HG03025 (cell line): Measurements from ENCODE around the gene FKRP.

Experiments
- ATAC-seq: cut with Tn5 transposase; IDR thresholded peaks from one replicate; pipeline ENCODE4 v1.9.1; 2021; ENCODE audit warnings: mild to moderate bottlenecking, moderate library complexity; ENCODE audit not compliant: unreplicated experiment, low FRiP score

Gene FKRP

GRCh38 chr19:46731007-46731501 is 14.8 kb upstream of the FKRP start:
- no peak for ATAC-seq

DNA sequence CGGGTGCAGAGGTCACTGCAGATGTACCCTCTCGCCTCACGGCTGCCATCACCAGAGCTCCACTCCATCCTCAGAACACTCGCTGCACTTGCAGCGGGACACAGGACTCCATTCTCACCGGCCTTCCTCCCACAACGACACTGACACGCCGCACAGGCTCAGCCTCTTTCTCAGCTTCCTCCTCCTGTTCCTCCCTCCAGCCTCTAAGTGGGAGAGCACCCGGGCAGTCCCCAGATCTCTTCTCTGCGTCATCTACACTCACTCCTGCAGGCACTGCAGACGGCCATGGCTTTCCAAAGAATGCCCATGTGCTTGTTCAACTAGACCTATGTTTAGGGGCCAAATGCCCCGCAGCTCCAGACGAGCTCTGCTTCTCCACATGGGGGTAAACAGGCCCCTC is 14.3 kb upstream of the FKRP start:
- no peak for ATAC-seq

- ATAC-seq = no peak
Observed at GRCh38 chr19:46732172-46732938, 13.5 kb upstream of the FKRP start.

DNA sequence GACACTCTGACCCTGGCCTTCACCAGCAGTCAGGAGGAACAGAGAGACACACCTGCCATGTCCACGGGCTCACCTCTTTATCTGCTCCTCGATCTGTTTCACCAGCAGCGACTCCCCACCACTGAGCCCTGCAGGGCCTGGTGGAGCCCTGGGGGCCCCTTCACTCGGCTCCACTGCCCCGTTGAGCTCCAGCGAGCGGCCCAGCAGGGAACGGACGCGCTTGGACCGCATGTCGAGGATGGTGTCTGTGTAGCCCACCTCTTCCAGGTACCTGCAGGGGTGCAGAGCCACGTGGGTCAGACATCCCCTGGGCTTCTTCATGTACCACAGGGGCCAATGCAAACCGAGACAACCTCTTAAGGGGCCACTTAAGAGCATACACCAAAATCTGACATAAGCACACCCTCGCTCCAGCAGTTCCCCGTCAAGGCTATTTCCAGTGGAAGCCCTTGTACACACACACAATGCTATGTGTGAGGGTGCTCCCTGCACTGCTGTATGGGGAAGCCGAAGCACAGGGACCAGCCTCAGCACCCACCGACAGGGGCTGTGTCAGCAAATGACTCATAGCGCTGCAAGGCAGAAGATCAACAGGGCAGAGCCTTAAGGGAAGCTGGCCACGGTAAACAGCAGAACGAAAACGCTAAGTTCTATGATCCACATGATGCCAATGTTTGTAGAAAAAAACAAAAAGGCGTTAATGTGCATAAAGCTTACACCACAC is 12.7 kb upstream of the FKRP start:
- ATAC-seq = no peak

GRCh38 chr19:46733690-46734292 is 12.1 kb upstream of the FKRP start:
- no peak for ATAC-seq

GRCh38 chr19:46736531-46737297 is 9.1 kb upstream of the FKRP start:
- ATAC-seq = no peak

DNA sequence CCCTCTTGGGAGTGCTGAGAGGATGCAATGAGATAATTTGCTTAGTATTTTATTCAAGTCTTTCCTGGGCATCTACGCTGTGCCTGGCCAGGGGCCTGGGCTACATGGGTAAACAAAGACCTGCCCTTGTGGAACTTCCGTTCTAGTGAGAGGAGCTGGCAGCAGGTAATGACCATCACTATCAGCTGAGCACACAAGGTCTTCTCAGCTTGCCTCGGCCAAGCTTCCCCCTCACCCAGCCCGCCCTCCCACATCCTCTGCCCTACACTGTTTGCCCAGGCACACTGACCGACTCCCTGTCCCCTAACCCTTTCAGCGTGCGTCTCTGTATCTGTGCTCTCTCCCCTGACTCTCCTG is 8.6 kb upstream of the FKRP start:
- no peak for ATAC-seq

DNA sequence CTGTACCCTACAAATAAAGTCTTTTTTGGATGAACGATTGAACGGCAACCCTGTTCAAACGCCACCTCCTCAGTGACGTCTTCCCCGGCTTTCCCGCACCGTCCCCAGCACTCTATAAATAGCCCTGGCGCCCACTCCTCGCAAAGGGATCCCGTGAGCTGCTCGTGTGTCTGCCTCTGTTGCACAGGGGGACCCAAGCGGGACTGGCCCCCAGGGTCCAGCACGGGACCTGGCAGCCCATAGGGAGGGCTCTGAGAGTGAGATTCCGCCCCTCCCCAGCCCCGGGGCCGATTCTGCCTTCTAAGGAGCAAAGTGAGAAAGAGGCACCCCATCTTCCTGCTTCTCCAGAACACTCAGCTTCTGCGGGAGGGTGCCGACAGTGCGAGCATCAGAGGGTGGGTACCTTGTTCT is 8.1 kb upstream of the FKRP start:
- ATAC-seq = no peak

DNA sequence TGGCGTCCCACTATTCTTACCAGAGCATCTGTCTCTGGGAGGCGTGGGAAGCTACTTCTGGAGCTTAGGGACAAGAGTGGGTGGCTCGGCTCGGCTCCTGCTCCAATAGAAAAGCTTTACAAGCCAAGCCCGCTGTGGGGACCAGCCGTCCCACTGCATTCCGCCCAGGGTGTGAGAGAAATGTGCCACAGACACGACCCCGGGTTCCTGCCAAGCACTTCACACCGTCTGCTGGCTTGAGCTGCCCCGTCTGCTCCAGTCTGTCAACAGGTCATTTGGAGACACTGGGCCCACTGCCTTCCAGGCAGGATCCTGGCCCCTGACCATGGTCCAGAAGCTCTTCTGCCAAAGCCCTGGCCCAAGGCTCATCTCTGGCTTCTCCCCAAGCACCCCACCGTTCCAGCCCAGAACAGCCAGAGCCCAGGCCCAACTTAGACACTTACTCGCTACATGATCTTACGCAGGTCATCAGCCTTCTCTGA is 6.5 kb upstream of the FKRP start:
- ATAC-seq = no peak

DNA sequence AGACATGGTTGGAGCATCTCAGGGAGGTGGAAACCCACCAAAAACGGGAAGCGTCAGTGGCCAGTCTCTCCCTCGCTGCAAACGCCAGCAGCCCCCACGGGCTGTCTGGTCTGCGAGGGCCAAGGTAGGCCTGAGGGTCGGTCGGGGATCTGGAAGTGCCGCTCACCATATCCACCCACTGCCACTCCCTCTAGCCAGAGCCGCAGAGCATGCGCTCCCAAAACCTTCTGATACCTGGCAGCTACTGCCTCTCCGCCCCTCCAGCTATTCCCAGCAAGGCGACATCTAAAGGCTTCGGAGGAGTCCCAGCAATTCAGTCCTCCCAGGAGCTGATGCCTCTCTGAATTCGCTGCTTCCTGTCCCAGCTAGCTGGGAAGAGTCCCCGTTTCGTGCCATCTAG is 4.4 kb upstream of the FKRP start:
- ATAC-seq = no peak

DNA sequence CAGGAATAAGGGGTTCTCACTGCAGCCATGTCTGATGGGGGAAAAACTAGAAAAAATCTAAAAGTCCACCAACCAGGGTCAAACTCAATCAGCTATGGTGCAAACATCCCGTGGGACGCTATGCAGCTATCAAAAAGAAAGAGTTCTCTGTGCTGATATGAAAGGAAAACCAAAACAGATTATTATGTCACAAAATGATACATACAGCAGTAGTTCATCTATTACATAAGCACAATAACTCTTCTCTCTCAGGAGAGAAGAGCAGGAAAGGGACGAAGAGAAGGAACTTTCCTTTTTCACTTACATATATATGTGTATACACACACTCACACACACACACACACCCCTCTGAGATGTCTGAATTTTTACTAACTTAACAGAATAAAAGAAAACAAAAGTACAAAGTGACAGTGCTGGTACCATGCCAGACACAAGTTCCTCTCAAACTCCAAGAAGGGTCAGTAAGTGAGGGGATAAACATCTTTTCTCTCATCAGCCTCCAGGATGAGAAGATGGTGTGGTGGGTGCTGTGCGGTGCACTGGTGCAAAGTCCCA is 2.9 kb upstream of the FKRP start:
- ATAC-seq = no peak

- ATAC-seq = no peak
Observed at GRCh38 chr19:46744005-46744691, 1.7 kb upstream of the FKRP start.

GRCh38 chr19:46745030-46745429 is 827 bp upstream of the FKRP start:
- ATAC-seq = no peak

- ATAC-seq = no peak
Observed at GRCh38 chr19:46746281-46747057, 612 bp downstream of the FKRP start, which contains the start of gene STRN4. Gene STRN4, minus strand, starts transcription at chr19:46746450. Its CDS starts 20 bp downstream, at chr19:46746430.

DNA sequence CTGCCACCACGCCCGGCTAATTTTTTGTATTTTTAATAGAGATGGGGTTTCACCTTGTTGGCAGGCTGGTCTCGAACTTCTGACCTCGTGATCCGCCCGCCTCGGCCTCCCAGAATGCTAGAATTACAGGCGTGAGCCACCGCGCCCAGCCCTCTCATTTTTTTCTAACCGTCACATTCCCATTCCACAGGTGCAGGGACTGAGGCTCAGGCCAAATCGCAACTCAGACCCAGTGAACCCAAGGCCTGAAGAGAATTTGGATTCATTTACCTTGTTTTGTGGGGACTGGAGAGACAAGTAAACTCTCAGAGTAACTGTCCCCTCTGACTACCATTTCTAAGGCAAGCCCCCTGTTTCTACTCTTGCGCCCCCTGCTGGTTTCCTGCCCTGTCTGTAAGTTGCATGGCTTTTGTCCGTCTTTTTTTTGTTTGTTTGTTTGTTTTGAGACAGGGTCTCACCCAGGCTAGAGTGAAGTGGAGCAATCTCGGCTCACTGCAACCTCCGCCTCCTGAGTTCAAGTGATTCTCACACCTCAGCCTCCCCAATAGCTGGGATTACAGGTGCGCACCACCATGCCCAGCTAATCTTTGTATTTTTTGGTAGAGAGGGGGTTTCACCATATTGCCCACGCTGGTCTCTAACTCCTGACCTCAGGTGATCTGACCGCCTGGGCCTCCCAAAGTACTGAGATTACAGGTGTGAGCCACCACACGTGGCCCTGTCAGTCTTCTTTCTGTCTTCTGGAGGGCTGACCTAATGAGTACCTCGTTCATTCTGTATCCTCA is 2.7 kb downstream of the FKRP start:
- ATAC-seq = no peak

- no peak for ATAC-seq
Observed at GRCh38 chr19:46753420-46754155, 7.7 kb downstream of the FKRP start.

DNA sequence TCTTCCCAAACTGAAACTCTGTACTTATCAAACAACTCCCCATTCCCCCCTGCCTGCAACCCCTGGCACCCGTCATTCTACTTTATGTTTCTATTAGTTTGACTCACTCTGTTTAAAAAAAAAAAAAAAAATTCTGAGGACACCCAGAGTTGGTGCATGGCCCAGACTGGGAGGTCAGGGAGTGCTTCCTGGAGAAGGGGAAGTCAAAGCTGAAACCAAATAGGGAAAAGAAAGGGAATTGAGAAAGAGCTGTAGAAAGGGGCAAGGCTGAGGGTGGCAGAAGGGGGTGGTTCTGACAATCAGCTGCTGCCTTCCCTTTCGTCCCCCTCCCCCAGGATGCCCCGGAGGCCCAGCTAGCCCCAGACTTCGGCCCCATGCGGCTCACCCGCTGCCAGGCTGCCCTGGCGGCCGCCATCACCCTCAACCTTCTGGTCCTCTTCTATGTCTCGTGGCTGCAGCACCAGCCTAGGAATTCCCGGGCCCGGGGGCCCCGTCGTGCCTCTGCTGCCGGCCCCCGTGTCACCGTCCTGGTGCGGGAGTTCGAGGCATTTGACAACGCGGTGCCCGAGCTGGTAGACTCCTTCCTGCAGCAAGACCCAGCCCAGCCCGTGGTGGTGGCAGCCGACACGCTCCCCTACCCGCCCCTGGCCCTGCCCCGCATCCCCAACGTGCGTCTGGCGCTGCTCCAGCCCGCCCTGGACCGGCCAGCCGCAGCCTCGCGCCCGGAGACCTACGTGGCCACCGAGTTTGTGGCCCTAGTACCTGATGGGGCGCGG is 9.4 kb downstream of the FKRP start:
- no peak for ATAC-seq
